ENCODE measurements around the gene FGF11.
A peak's percentile ranks its signal among the peaks of the same experiment; 100 is the strongest.

Gene FGF11

GRCh38 chr17:7408252-7408727 is 31.0 kb upstream of the FGF11 start:
- DNase-seq (ENCODE audit: low spot score), result peak; percentile 25

- no peak for DNase-seq (ENCODE audit: low spot score)
Observed at GRCh38 chr17:7408863-7409262, 30.4 kb upstream of the FGF11 start.

- DNase-seq (ENCODE audit: low spot score), result no peak
Observed at GRCh38 chr17:7409716-7410115, 29.6 kb upstream of the FGF11 start.

GRCh38 chr17:7410634-7411426 is 28.5 kb upstream of the FGF11 start:
- no peak for DNase-seq (ENCODE audit: low spot score)

GRCh38 chr17:7411427-7411750 is 27.9 kb upstream of the FGF11 start:
- DNase-seq (ENCODE audit: low spot score), result no peak

- no peak for DNase-seq (ENCODE audit: low spot score)
Observed at GRCh38 chr17:7413346-7413985, 25.8 kb upstream of the FGF11 start.

GRCh38 chr17:7414837-7415236 is 24.5 kb upstream of the FGF11 start:
- no peak for DNase-seq (ENCODE audit: low spot score)

GRCh38 chr17:7415784-7416183 is 23.5 kb upstream of the FGF11 start:
- no peak for DNase-seq (ENCODE audit: low spot score)

- no peak for DNase-seq (ENCODE audit: low spot score)
Observed at GRCh38 chr17:7416323-7416722, 23.0 kb upstream of the FGF11 start.

GRCh38 chr17:7417056-7417655 is 22.2 kb upstream of the FGF11 start:
- no peak for DNase-seq (ENCODE audit: low spot score)

GRCh38 chr17:7418472-7419152 is 20.7 kb upstream of the FGF11 start:
- DNase-seq (ENCODE audit: low spot score), result no peak

- no peak for DNase-seq (ENCODE audit: low spot score)
Observed at GRCh38 chr17:7419819-7420610, 19.3 kb upstream of the FGF11 start, which contains the start of gene SPEM1. SPEM1 (plus strand) TSS chr17:7420324; CDS start chr17:7420385, 61 bp downstream.

GRCh38 chr17:7421186-7421585 is 18.1 kb upstream of the FGF11 start:
- DNase-seq (ENCODE audit: low spot score), result no peak

GRCh38 chr17:7423679-7424078 is 15.6 kb upstream of the FGF11 start:
- DNase-seq (ENCODE audit: low spot score), result no peak

- no peak for DNase-seq (ENCODE audit: low spot score)
Observed at GRCh38 chr17:7425316-7425715, 14.0 kb upstream of the FGF11 start, which contains the start of gene SPEM2. SPEM2 (plus strand) TSS chr17:7425616; CDS start chr17:7425689, 73 bp downstream.

GRCh38 chr17:7425756-7426155 is 13.6 kb upstream of the FGF11 start:
- no peak for DNase-seq (ENCODE audit: low spot score)

GRCh38 chr17:7426203-7426863 is 13.0 kb upstream of the FGF11 start:
- no peak for DNase-seq (ENCODE audit: low spot score)

GRCh38 chr17:7426896-7427489 is 12.3 kb upstream of the FGF11 start:
- DNase-seq (ENCODE audit: low spot score), result no peak

- DNase-seq (ENCODE audit: low spot score), result no peak
Observed at GRCh38 chr17:7427549-7427948, 11.8 kb upstream of the FGF11 start.

GRCh38 chr17:7428557-7428956 is 10.8 kb upstream of the FGF11 start, which contains the start of gene SPEM3:
SPEM3 (plus strand) TSS chr17:7428857; CDS start chr17:7428903, 46 bp downstream.
- DNase-seq (ENCODE audit: low spot score), result no peak

GRCh38 chr17:7429722-7430121 is 9.6 kb upstream of the FGF11 start:
- no peak for DNase-seq (ENCODE audit: low spot score)

All from CD4-positive, alpha-beta T cell treated with Interleukin-15 for 4 hours (primary cell).